Calu3 (cell line): ENCODE data around the gene RSPH9. TPM values are rescaled to one million over a fixed set of nuclear protein-coding genes. Genes with fewer than 3 reads are reported as not detected.

Experiments
- BruUV-seq: library from RNA; stranded (reverse); fragments of 400-500 nt; replicated peaks from 2 replicates; lab custom pipeline; 2021; lab: Mats Ljungman, UMichigan
- CTCF ChIA-PET: fragments of 300-600 bp; sonication (Branson Sonifier 250); formaldehyde crosslinking; loops from one replicate; lab custom pipeline; 2022; ENCODE audit warnings: antibody characterized with exemption; lab: Charles Lee
- DNase-seq: peaks from one replicate; pipeline ENCODE4 v3.0.0; 2022
- H3K27ac Mint-ChIP-seq: one replicate; pipeline ENCODE4 v1.8.0; 2022; ENCODE audit warnings: mixed read lengths; ENCODE audit not compliant: unreplicated experiment
- H3K27me3 Mint-ChIP-seq: one replicate; pipeline ENCODE4 v1.8.0; 2022; ENCODE audit warnings: mixed read lengths; ENCODE audit not compliant: unreplicated experiment
- H3K36me3 Mint-ChIP-seq: one replicate; pipeline ENCODE4 v1.8.0; 2022; ENCODE audit warnings: mild to moderate bottlenecking, moderate library complexity, mixed read lengths; ENCODE audit not compliant: insufficient read depth, unreplicated experiment
- H3K4me1 Mint-ChIP-seq: one replicate; pipeline ENCODE4 v1.8.0; 2022; ENCODE audit warnings: mild to moderate bottlenecking, low read depth, mixed read lengths; ENCODE audit not compliant: unreplicated experiment
- H3K4me3 Mint-ChIP-seq: one replicate; pipeline ENCODE4 v1.8.0; 2022; ENCODE audit warnings: mild to moderate bottlenecking, low read depth, moderate library complexity, mixed read lengths; ENCODE audit not compliant: unreplicated experiment
- H3K9me3 Mint-ChIP-seq: one replicate; pipeline ENCODE4 v1.8.0; 2022; ENCODE audit warnings: low read depth, mixed read lengths; ENCODE audit not compliant: unreplicated experiment
- intact Hi-C: fragments of 100-400 bp; cut with micrococcal nuclease; formaldehyde crosslinking; loops from one replicate; pipeline ENCODE4 v1.10.0; 2022; ENCODE audit not compliant: unreplicated experiment
- total RNA-seq: library from RNA; stranded (reverse); gene quantifications from 2 replicates; pipeline ENCODE4 v1.2.3, GENCODE V29; 2022
- TF ChIP-seq, protein P1 (sequence below): fragments of 200-600 bp; IDR thresholded peaks from one replicate; pipeline ENCODE4 v1.8.0; 2022; ENCODE audit warnings: antibody characterized with exemption; ENCODE audit not compliant: unreplicated experiment

Gene RSPH9
- total RNA-seq, 1 experiment from 2014 or later: 0.19 TPM

DNA sequence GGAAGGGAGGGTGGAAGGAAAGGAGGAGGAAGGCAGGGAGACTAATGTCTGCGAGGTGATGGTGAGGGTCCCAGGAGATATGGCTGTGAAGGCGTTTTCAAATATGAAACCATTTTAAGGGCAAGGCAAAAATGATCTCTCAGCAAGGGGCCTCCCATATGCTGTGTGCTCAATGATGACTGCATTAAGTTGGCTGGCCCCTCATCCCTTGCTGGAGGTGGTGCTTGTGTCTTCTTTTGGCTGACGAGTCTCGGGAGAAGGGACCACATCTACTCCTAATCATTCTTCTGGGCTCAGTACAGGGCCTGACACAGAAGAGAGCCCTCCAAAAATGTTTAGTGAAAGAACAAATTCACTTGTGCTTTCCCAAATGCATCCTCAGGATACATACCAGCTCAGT, 65.7 kb downstream of the RSPH9 start:
- CTCF ChIA-PET: interaction anchor here (0.7 kb wide), 1 partner anchor 595 kb away, joined by 3 read pairs; no protein-coding TSS in a partner anchor
- TF ChIP-seq, protein P1, sequence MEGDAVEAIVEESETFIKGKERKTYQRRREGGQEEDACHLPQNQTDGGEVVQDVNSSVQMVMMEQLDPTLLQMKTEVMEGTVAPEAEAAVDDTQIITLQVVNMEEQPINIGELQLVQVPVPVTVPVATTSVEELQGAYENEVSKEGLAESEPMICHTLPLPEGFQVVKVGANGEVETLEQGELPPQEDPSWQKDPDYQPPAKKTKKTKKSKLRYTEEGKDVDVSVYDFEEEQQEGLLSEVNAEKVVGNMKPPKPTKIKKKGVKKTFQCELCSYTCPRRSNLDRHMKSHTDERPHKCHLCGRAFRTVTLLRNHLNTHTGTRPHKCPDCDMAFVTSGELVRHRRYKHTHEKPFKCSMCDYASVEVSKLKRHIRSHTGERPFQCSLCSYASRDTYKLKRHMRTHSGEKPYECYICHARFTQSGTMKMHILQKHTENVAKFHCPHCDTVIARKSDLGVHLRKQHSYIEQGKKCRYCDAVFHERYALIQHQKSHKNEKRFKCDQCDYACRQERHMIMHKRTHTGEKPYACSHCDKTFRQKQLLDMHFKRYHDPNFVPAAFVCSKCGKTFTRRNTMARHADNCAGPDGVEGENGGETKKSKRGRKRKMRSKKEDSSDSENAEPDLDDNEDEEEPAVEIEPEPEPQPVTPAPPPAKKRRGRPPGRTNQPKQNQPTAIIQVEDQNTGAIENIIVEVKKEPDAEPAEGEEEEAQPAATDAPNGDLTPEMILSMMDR: no peak
- peaks cover 22% of the 10 kb centered on the region for H3K27me3 Mint-ChIP-seq
- H3K27ac Mint-ChIP-seq: no peak overlapping the region
- intact Hi-C loops: no loop called here
- no TSS peak for BruUV-seq
- no peaks in the 10 kb centered on the region for H3K36me3 Mint-ChIP-seq
- DNase-seq: no peak
- H3K4me3 Mint-ChIP-seq: no peak overlapping the region
- no peaks in the 10 kb centered on the region for H3K9me3 Mint-ChIP-seq
- H3K4me1 Mint-ChIP-seq: peaks cover 28% of the 10 kb centered on the region

DNA sequence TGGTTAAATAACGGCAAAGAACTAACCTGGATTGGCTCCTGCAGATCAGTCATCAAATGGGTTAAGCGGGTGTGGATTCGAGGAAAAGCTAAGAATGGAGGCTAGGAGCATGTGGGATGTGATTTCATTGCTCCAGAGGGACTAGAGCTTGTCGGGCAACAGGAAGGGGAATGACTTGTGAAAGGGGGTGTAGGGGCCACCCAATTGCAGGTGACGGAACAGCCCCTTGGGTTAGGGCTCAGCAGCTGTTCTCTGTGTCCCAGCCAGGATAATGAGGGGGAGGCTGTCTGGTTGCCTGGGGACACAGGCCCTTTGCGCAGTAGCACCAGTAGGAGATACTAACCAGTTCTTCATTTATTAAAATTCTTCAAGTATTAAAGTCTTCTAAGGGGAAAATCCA, 67.7 kb downstream of the RSPH9 start:
- peaks cover 22% of the 10 kb centered on the region for H3K27me3 Mint-ChIP-seq
- intact Hi-C loops: no loop called here
- TF ChIP-seq, protein P1: no peak
- peaks cover 15% of the 10 kb centered on the region for H3K4me1 Mint-ChIP-seq
- CTCF ChIA-PET: interaction anchor here (0.7 kb wide), 1 partner anchor 203 kb away, joined by 3 read pairs; no protein-coding TSS in a partner anchor
- H3K4me3 Mint-ChIP-seq: no peak overlapping the region
- BruUV-seq: no TSS peak
- no peaks in the 10 kb centered on the region for H3K36me3 Mint-ChIP-seq
- H3K9me3 Mint-ChIP-seq: no peaks in the 10 kb centered on the region
- no peak overlapping the region for H3K27ac Mint-ChIP-seq
- no peak for DNase-seq

- TF ChIP-seq, protein P1: no peak
- H3K27me3 Mint-ChIP-seq: peaks cover 22% of the 10 kb centered on the region
- no peak for DNase-seq
- H3K4me3 Mint-ChIP-seq: no peak overlapping the region
- intact Hi-C loops: no loop called here
- no peaks in the 10 kb centered on the region for H3K36me3 Mint-ChIP-seq
- no TSS peak for BruUV-seq
- H3K9me3 Mint-ChIP-seq: no peaks in the 10 kb centered on the region
- peaks cover 14% of the 10 kb centered on the region for H3K4me1 Mint-ChIP-seq
- CTCF ChIA-PET: interaction anchor here (0.7 to 1.2 kb wide), 3 partner anchors 11 to 925 kb away, joined by 3 to 7 read pairs (median 3); no protein-coding TSS in a partner anchor
- no peak overlapping the region for H3K27ac Mint-ChIP-seq
Observed at GRCh38 chr6:43713643-43714310, 68.9 kb downstream of the RSPH9 start.

- intact Hi-C loops: no loop called here
- peaks cover 7% of the 10 kb centered on the region for H3K4me1 Mint-ChIP-seq
- BruUV-seq: no TSS peak
- H3K27me3 Mint-ChIP-seq: peaks cover 22% of the 10 kb centered on the region
- H3K36me3 Mint-ChIP-seq: no peaks in the 10 kb centered on the region
- no peaks in the 10 kb centered on the region for H3K9me3 Mint-ChIP-seq
- CTCF ChIA-PET: interaction anchor here (1.2 to 1.3 kb wide), 2 partner anchors 11 to 46 kb away, joined by 3 read pairs; no protein-coding TSS in a partner anchor
- H3K4me3 Mint-ChIP-seq: no peak overlapping the region
- TF ChIP-seq, protein P1: no peak
- DNase-seq: no peak
- no peak overlapping the region for H3K27ac Mint-ChIP-seq
Observed at GRCh38 chr6:43714311-43715055, 69.6 kb downstream of the RSPH9 start.
